BLaER1 treated with 17β-estradiol and CSF1 and Interleukin-3, amounts not matched to agents 10 nM and 100 nM (cell line): Measurements from ENCODE around the gene TBC1D4.

Experiments used
- H3K27ac ChIP-seq, 11 experiments: shearing (Covaris generic); formaldehyde crosslinking; 2 replicates each; pipeline ENCODE4 v1.8.1; 2022
- H3K27me3 ChIP-seq, 11 experiments: shearing (Covaris generic); formaldehyde crosslinking; 2 replicates each; pipeline ENCODE4 v1.8.1; 2022
- H3K36me3 ChIP-seq, 11 experiments: shearing (Covaris generic); formaldehyde crosslinking; 2 replicates each; pipeline ENCODE4 v1.8.1; 2022
- H3K4me1 ChIP-seq, 10 experiments: shearing (Covaris generic); formaldehyde crosslinking; 2 replicates each; pipeline ENCODE4 v1.8.1; 2022
- H3K4me2 ChIP-seq, 11 experiments: shearing (Covaris generic); formaldehyde crosslinking; 2 replicates each; pipeline ENCODE4 v1.8.1; 2022
- H3K4me3 ChIP-seq, 10 experiments: shearing (Covaris generic); formaldehyde crosslinking; 2 replicates each; pipeline ENCODE4 v1.8.1; 2022
- H3K9ac ChIP-seq, 11 experiments: shearing (Covaris generic); formaldehyde crosslinking; 2 replicates each; pipeline ENCODE4 v1.8.1; 2022
- H3K9me3 ChIP-seq, 11 experiments: shearing (Covaris generic); formaldehyde crosslinking; replicated peaks in 1 of 11; 2 replicates each; pipeline ENCODE4 v1.8.1; 2022
- H4K20me1 ChIP-seq, 11 experiments: shearing (Covaris generic); formaldehyde crosslinking; 2 replicates each; pipeline ENCODE4 v1.8.1; 2022
- Cebpa-rat ChIP-seq, 11 experiments: shearing (Covaris generic); IDR thresholded peaks; 2 replicates each; pipeline ENCODE4 v1.8.1; 2022

Gene TBC1D4

GRCh38 chr13:75455962-75456361 is 26.0 kb downstream of the TBC1D4 start:
- TF ChIP-seq Cebpa-rat (IDR thresholded peaks at IDR 0.05): no peak
- Histone ChIP-seq H3K4me3 (no peak overlapping the region), H3K27me3 (no peaks in the 10 kb centered on the region), H4K20me1 (peaks cover 0 to 50% (median 8%) of the 10 kb centered on the region in 11 experiments; a peak in 10 of 22 replicates), H3K27ac (no peak overlapping the region), H3K4me1 (peaks cover 0 to 3% (median 0%) of the 10 kb centered on the region in 10 experiments; a peak in 1 of 20 replicates), H3K9me3 (peaks cover 0 to 13% (median 7%) of the 10 kb centered on the region in 11 experiments; a peak in 8 of 22 replicates), H3K4me2 (no peak overlapping the region), H3K36me3 (peaks cover 0 to 36% (median 20%) of the 10 kb centered on the region in 11 experiments; a peak in 20 of 22 replicates), H3K9ac (no peak overlapping the region)

- peaks cover 0 to 3% (median 0%) of the 10 kb centered on the region in 10 experiments; a peak in 2 of 20 replicates for H3K4me1 ChIP-seq
- no peak for TF ChIP-seq Cebpa-rat (IDR thresholded peaks at IDR 0.05)
- H3K4me3 ChIP-seq: no peak overlapping the region
- H3K9me3 ChIP-seq: peaks cover 0 to 8% (median 4%) of the 10 kb centered on the region in 11 experiments; a peak in 7 of 22 replicates
- no peak overlapping the region for H3K4me2 ChIP-seq
- no peak overlapping the region for H3K9ac ChIP-seq
- H3K27ac ChIP-seq: no peak overlapping the region
- peaks cover 0 to 46% (median 8%) of the 10 kb centered on the region in 11 experiments; a peak in 10 of 22 replicates for H4K20me1 ChIP-seq
- H3K36me3 ChIP-seq: peaks cover 0 to 31% (median 9%) of the 10 kb centered on the region in 11 experiments; a peak in 15 of 22 replicates
- no peaks in the 10 kb centered on the region for H3K27me3 ChIP-seq
Observed at GRCh38 chr13:75454497-75454896, 27.5 kb downstream of the TBC1D4 start.

GRCh38 chr13:75452564-75452963 is 29.4 kb downstream of the TBC1D4 start:
- peaks cover 0 to 34% (median 3%) of the 10 kb centered on the region in 11 experiments; a peak in 10 of 22 replicates for H4K20me1 ChIP-seq
- H3K4me3 ChIP-seq: no peak overlapping the region
- H3K4me1 ChIP-seq: no peaks in the 10 kb centered on the region; a peak in 1 of 20 replicates
- H3K9me3 ChIP-seq: peaks cover 0 to 15% (median 9%) of the 10 kb centered on the region in 11 experiments; a peak in 16 of 22 replicates
- no peak overlapping the region for H3K27ac ChIP-seq
- no peak overlapping the region for H3K9ac ChIP-seq
- H3K36me3 ChIP-seq: peaks cover 0 to 17% (median 6%) of the 10 kb centered on the region in 11 experiments; a peak in 11 of 22 replicates
- TF ChIP-seq Cebpa-rat (IDR thresholded peaks at IDR 0.05): no peak
- H3K27me3 ChIP-seq: no peaks in the 10 kb centered on the region
- no peak overlapping the region for H3K4me2 ChIP-seq

GRCh38 chr13:75447493-75447892 is 34.5 kb downstream of the TBC1D4 start:
- no peaks in the 10 kb centered on the region for H3K27me3 ChIP-seq
- H3K27ac ChIP-seq: no peak overlapping the region
- no peak overlapping the region for H3K9ac ChIP-seq
- peaks cover 0 to 24% (median 6%) of the 10 kb centered on the region in 11 experiments; a peak in 7 of 22 replicates for H3K36me3 ChIP-seq
- H3K4me3 ChIP-seq: no peak overlapping the region
- no peak overlapping the region for H3K4me2 ChIP-seq
- no peaks in the 10 kb centered on the region; a peak in 1 of 20 replicates for H3K4me1 ChIP-seq
- peaks cover 0 to 17% (median 9%) of the 10 kb centered on the region in 11 experiments; a peak in 16 of 22 replicates for H3K9me3 ChIP-seq
- TF ChIP-seq Cebpa-rat (IDR thresholded peaks at IDR 0.05): no peak
- peaks cover 0 to 29% (median 0%) of the 10 kb centered on the region in 11 experiments; a peak in 3 of 22 replicates for H4K20me1 ChIP-seq

GRCh38 chr13:75446874-75447273 is 35.1 kb downstream of the TBC1D4 start:
- Histone ChIP-seq H3K4me2 (no peak overlapping the region), H3K27me3 (no peaks in the 10 kb centered on the region), H3K4me1 (no peaks in the 10 kb centered on the region; a peak in 1 of 20 replicates), H3K4me3 (no peak overlapping the region), H3K9ac (no peak overlapping the region), H4K20me1 (peaks cover 0 to 24% (median 0%) of the 10 kb centered on the region in 11 experiments; a peak in 4 of 22 replicates), H3K9me3 (peaks cover 0 to 17% (median 9%) of the 10 kb centered on the region in 11 experiments; a peak in 16 of 22 replicates), H3K27ac (no peak overlapping the region), H3K36me3 (peaks cover 0 to 24% (median 6%) of the 10 kb centered on the region in 11 experiments; a peak in 7 of 22 replicates)
- no peak for TF ChIP-seq Cebpa-rat (IDR thresholded peaks at IDR 0.05)

GRCh38 chr13:75445717-75446499 is 36.1 kb downstream of the TBC1D4 start:
- Histone ChIP-seq H3K9me3 (peaks cover 0 to 17% (median 9%) of the 10 kb centered on the region in 11 experiments; a peak in 16 of 22 replicates), H3K27ac (no peak overlapping the region), H3K4me2 (no peak overlapping the region), H3K36me3 (peaks cover 0 to 24% (median 6%) of the 10 kb centered on the region in 11 experiments; a peak in 7 of 22 replicates), H3K4me1 (no peaks in the 10 kb centered on the region; a peak in 1 of 20 replicates), H3K9ac (no peak overlapping the region), H3K4me3 (no peak overlapping the region), H3K27me3 (no peaks in the 10 kb centered on the region), H4K20me1 (peaks cover 0 to 24% (median 0%) of the 10 kb centered on the region in 11 experiments; a peak in 4 of 22 replicates)
- no peak for TF ChIP-seq Cebpa-rat (IDR thresholded peaks at IDR 0.05)

GRCh38 chr13:75444016-75444415 is 38.0 kb downstream of the TBC1D4 start:
- peaks cover 0 to 14% (median 6%) of the 10 kb centered on the region in 11 experiments; a peak in 6 of 22 replicates for H3K36me3 ChIP-seq
- no peak overlapping the region for H3K4me3 ChIP-seq
- no peaks in the 10 kb centered on the region for H3K27me3 ChIP-seq
- no peak overlapping the region for H3K27ac ChIP-seq
- no peak for TF ChIP-seq Cebpa-rat (IDR thresholded peaks at IDR 0.05)
- H3K9ac ChIP-seq: no peak overlapping the region
- H3K9me3 ChIP-seq: peaks cover 0 to 10% (median 8%) of the 10 kb centered on the region in 11 experiments; a peak in 16 of 22 replicates
- no peak overlapping the region for H3K4me2 ChIP-seq
- H3K4me1 ChIP-seq: no peaks in the 10 kb centered on the region
- H4K20me1 ChIP-seq: peaks cover 0 to 24% (median 0%) of the 10 kb centered on the region in 11 experiments; a peak in 4 of 22 replicates

- H4K20me1 ChIP-seq: peaks cover 0 to 25% (median 0%) of the 10 kb centered on the region in 11 experiments; a peak in 4 of 22 replicates
- H3K4me3 ChIP-seq: no peak overlapping the region
- H3K4me2 ChIP-seq: no peak overlapping the region
- H3K36me3 ChIP-seq: peaks cover 0 to 14% (median 6%) of the 10 kb centered on the region in 11 experiments; a peak in 6 of 22 replicates
- no peak overlapping the region for H3K27ac ChIP-seq
- H3K9me3 ChIP-seq: peaks cover 0 to 10% (median 8%) of the 10 kb centered on the region in 11 experiments; a peak in 16 of 22 replicates
- H3K9ac ChIP-seq: no peak overlapping the region
- TF ChIP-seq Cebpa-rat (IDR thresholded peaks at IDR 0.05): no peak
- H3K27me3 ChIP-seq: no peaks in the 10 kb centered on the region
- H3K4me1 ChIP-seq: no peaks in the 10 kb centered on the region
Observed at GRCh38 chr13:75443356-75443958, 38.5 kb downstream of the TBC1D4 start.
